HG03159 (cell line): ENCODE measurements around the gene TOP1.

ENCODE experiments used
- ATAC-seq: cut with Tn5 transposase; IDR thresholded peaks from one replicate; pipeline ENCODE4 v1.9.1; 2021; ENCODE audit warnings: mild to moderate bottlenecking, moderate library complexity; ENCODE audit not compliant: unreplicated experiment

Gene TOP1

GRCh38 chr20:41165001-41165882 lies 136.6 kb downstream of the TOP1 start:
- no peak for ATAC-seq

GRCh38 chr20:41166201-41167117 lies 137.8 kb downstream of the TOP1 start:
- no peak for ATAC-seq

- no peak for ATAC-seq
These were observed 138.5 kb downstream of the TOP1 start for GRCh38 chr20:41167118-41167470.

- ATAC-seq, result peak; percentile 56
These were observed 139.0 kb downstream of the TOP1 start for GRCh38 chr20:41167481-41168253.

GRCh38 chr20:41168281-41169161 lies 139.9 kb downstream of the TOP1 start:
- no peak for ATAC-seq

GRCh38 chr20:41169162-41169690 lies 140.6 kb downstream of the TOP1 start:
- ATAC-seq, result no peak

GRCh38 chr20:41169791-41170351 lies 141.2 kb downstream of the TOP1 start:
- ATAC-seq, result no peak

- ATAC-seq, result no peak
These were observed 141.9 kb downstream of the TOP1 start for GRCh38 chr20:41170386-41171105.

- ATAC-seq, result no peak
These were observed 143.2 kb downstream of the TOP1 start for GRCh38 chr20:41171736-41172295.

- no peak for ATAC-seq
These were observed 143.9 kb downstream of the TOP1 start for GRCh38 chr20:41172296-41173140.

- ATAC-seq, result no peak
These were observed 144.6 kb downstream of the TOP1 start for GRCh38 chr20:41173161-41173721.

GRCh38 chr20:41173791-41174341 lies 145.2 kb downstream of the TOP1 start:
- ATAC-seq, result no peak
